ENCODE measurements around the gene RAB8A.
"Not testable (repeated sequence)": the region's sequence is repeated elsewhere in the genome, so short reads cannot be mapped to it uniquely, and the experiment has no call there.

Gene RAB8A

GRCh38 chr19:16112778-16113177 is 1.1 kb downstream of the RAB8A start:
- no peak for DNase-seq (ENCODE audit: low read depth)

GRCh38 chr19:16113727-16114126 is 2.0 kb downstream of the RAB8A start:
- no peak for DNase-seq (ENCODE audit: low read depth)

GRCh38 chr19:16115301-16116039 is 3.8 kb downstream of the RAB8A start:
- DNase-seq (ENCODE audit: low read depth): no peak

GRCh38 chr19:16116067-16116466 is 4.4 kb downstream of the RAB8A start:
- DNase-seq (ENCODE audit: low read depth): no peak

GRCh38 chr19:16117594-16118033 is 5.9 kb downstream of the RAB8A start:
- no peak for DNase-seq (ENCODE audit: low read depth)

- no peak for DNase-seq (ENCODE audit: low read depth)
These were observed 6.9 kb downstream of the RAB8A start for GRCh38 chr19:16118489-16119033.

- DNase-seq (ENCODE audit: low read depth): not testable (repeated sequence)
These were observed 7.6 kb downstream of the RAB8A start for GRCh38 chr19:16119075-16119857.

GRCh38 chr19:16121141-16121540 is 9.5 kb downstream of the RAB8A start:
- no peak for DNase-seq (ENCODE audit: low read depth)

- no peak for DNase-seq (ENCODE audit: low read depth)
These were observed 10.3 kb downstream of the RAB8A start for GRCh38 chr19:16121967-16122366.

- no peak for DNase-seq (ENCODE audit: low read depth)
These were observed 13.3 kb downstream of the RAB8A start for GRCh38 chr19:16124953-16125352.

GRCh38 chr19:16125737-16126495 is 14.2 kb downstream of the RAB8A start:
- no peak for DNase-seq (ENCODE audit: low read depth)

- no peak for DNase-seq (ENCODE audit: low read depth)
These were observed 15.4 kb downstream of the RAB8A start for GRCh38 chr19:16127080-16127479.

GRCh38 chr19:16127776-16128371 is 16.2 kb downstream of the RAB8A start:
- DNase-seq (ENCODE audit: low read depth): no peak

- no peak for DNase-seq (ENCODE audit: low read depth)
These were observed 20.0 kb downstream of the RAB8A start for GRCh38 chr19:16131648-16132047.

- DNase-seq (ENCODE audit: low read depth): no peak
These were observed 22.1 kb downstream of the RAB8A start for GRCh38 chr19:16133818-16134217.

- no peak for DNase-seq (ENCODE audit: low read depth)
These were observed 22.8 kb downstream of the RAB8A start for GRCh38 chr19:16134510-16134909.

- DNase-seq (ENCODE audit: low read depth): no peak
These were observed 23.9 kb downstream of the RAB8A start for GRCh38 chr19:16135430-16136127.

GRCh38 chr19:16136185-16136999 is 24.7 kb downstream of the RAB8A start:
- no peak for DNase-seq (ENCODE audit: low read depth)

GRCh38 chr19:16139752-16140151 is 28.1 kb downstream of the RAB8A start:
- no peak for DNase-seq (ENCODE audit: low read depth)

- no peak for DNase-seq (ENCODE audit: low read depth)
These were observed 29.4 kb downstream of the RAB8A start for GRCh38 chr19:16141043-16141442.
